HL-60 (cell line): Measurements from ENCODE around the gene TSSK2.

ENCODE experiments used
- DNase-seq, 2 experiments: peaks; one replicate each; pipeline ENCODE4 v3.0.0-alpha.2; 2010 to 2020; ENCODE audit warnings: low read depth in 1 of 2, low spot score in 1 of 2
- H3K27ac ChIP-seq: fragments of 250-450 bp; sonication (Bioruptor Pico); replicated peaks from 2 replicates; pipeline ENCODE4 v1.5.1; 2020; ENCODE audit warnings: mild to moderate bottlenecking, moderate library complexity
- H3K27me3 ChIP-seq: fragments of 250-450 bp; sonication (Bioruptor Pico); 2 replicates; pipeline ENCODE4 v1.5.1; 2021; ENCODE audit warnings: mild to moderate bottlenecking, moderate library complexity; ENCODE audit not compliant: insufficient read depth, poor library complexity, severe bottlenecking
- H3K4me3 ChIP-seq: replicated peaks from 2 replicates; pipeline ENCODE4 v1.5.1; 2011; ENCODE audit warnings: mild to moderate bottlenecking, control low read depth, low read length; ENCODE audit not compliant: insufficient read depth
- GABPA ChIP-seq: IDR thresholded peaks from 2 replicates; pipeline ENCODE4 v1.6.1; 2012; ENCODE audit warnings: low read depth
- POLR2AphosphoS5 ChIP-seq: IDR thresholded peaks from 2 replicates; pipeline ENCODE4 v1.6.1; 2012; ENCODE audit warnings: low read depth
- SPI1 ChIP-seq: IDR thresholded peaks from 2 replicates; pipeline ENCODE4 v1.6.1; 2012; ENCODE audit warnings: low read depth, mild to moderate bottlenecking, borderline replicate concordance
- TF ChIP-seq, protein P1 (sequence below): IDR thresholded peaks from 2 replicates; pipeline ENCODE4 v1.6.1; 2012; ENCODE audit warnings: low read depth; ENCODE audit not compliant: insufficient replicate concordance
- TF ChIP-seq, protein P2 (sequence below): IDR thresholded peaks from one replicate; pipeline ENCODE4 v1.5.1; 2011; ENCODE audit warnings: low read length, control low read depth, inconsistent platforms; ENCODE audit not compliant: insufficient read depth

TSSK2 gene

DNA sequence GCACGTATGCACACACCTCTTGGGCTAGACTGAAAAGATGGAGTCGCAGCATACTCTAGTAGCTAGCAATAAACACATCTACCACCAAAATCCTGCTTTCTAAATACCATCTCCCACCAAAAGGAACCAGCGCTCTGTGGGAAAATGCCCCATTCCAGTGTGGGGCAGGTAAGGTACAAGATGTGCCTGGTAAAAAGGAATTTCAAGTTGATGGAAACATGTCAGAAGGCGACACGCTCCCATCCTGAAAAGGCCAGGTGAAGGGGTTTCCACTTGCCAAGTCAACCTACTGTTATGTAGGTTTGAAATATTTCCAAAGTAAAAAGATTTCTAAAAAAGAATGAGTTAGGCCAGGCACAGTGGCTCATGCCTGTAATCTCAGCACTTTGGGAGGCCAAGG lies 17.7 kb upstream of the TSSK2 start:
- H3K27ac ChIP-seq = no peak overlapping the region
- H3K27me3 ChIP-seq = no peaks in the 10 kb centered on the region
- H3K4me3 ChIP-seq = no peak overlapping the region
- TF ChIP-seq POLR2AphosphoS5 (no peak), SPI1 (no peak), GABPA (no peak)
- TF ChIP-seq, protein P1, sequence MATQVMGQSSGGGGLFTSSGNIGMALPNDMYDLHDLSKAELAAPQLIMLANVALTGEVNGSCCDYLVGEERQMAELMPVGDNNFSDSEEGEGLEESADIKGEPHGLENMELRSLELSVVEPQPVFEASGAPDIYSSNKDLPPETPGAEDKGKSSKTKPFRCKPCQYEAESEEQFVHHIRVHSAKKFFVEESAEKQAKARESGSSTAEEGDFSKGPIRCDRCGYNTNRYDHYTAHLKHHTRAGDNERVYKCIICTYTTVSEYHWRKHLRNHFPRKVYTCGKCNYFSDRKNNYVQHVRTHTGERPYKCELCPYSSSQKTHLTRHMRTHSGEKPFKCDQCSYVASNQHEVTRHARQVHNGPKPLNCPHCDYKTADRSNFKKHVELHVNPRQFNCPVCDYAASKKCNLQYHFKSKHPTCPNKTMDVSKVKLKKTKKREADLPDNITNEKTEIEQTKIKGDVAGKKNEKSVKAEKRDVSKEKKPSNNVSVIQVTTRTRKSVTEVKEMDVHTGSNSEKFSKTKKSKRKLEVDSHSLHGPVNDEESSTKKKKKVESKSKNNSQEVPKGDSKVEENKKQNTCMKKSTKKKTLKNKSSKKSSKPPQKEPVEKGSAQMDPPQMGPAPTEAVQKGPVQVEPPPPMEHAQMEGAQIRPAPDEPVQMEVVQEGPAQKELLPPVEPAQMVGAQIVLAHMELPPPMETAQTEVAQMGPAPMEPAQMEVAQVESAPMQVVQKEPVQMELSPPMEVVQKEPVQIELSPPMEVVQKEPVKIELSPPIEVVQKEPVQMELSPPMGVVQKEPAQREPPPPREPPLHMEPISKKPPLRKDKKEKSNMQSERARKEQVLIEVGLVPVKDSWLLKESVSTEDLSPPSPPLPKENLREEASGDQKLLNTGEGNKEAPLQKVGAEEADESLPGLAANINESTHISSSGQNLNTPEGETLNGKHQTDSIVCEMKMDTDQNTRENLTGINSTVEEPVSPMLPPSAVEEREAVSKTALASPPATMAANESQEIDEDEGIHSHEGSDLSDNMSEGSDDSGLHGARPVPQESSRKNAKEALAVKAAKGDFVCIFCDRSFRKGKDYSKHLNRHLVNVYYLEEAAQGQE = no peak
- TF ChIP-seq, protein P2, sequence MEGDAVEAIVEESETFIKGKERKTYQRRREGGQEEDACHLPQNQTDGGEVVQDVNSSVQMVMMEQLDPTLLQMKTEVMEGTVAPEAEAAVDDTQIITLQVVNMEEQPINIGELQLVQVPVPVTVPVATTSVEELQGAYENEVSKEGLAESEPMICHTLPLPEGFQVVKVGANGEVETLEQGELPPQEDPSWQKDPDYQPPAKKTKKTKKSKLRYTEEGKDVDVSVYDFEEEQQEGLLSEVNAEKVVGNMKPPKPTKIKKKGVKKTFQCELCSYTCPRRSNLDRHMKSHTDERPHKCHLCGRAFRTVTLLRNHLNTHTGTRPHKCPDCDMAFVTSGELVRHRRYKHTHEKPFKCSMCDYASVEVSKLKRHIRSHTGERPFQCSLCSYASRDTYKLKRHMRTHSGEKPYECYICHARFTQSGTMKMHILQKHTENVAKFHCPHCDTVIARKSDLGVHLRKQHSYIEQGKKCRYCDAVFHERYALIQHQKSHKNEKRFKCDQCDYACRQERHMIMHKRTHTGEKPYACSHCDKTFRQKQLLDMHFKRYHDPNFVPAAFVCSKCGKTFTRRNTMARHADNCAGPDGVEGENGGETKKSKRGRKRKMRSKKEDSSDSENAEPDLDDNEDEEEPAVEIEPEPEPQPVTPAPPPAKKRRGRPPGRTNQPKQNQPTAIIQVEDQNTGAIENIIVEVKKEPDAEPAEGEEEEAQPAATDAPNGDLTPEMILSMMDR = no peak
- no peak for DNase-seq

DNA sequence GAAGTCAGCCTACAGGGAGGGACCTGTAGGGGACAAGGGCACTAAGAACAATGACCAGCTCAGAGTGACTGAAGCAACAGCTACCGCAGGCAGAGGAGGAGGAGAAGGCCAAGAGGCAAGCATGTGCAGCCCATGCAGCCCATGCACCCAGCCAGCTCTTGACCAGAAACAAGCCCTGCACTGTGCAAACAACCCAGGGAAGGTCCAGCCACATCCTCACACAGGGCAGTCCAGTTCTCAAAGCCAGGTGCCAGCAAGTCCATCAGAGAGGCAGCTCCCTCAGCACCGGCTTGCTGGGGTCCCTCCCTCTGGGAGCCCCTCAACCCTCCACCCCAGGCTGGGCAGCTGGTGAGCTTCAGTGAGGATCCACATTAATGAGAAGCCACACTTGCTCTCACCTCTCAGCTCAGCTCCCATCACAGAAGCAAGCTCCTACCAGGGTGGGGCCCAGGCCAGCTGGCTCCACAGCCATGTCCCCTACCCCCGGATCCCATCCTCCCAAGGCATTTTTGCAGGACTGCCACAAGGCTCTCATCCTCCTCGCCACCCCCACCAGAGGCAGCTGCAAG lies 16.0 kb upstream of the TSSK2 start:
- H3K27me3 ChIP-seq = no peaks in the 10 kb centered on the region
- no peak for DNase-seq
- no peak overlapping the region for H3K27ac ChIP-seq
- H3K4me3 ChIP-seq = no peak overlapping the region
- TF ChIP-seq, protein P1 = no peak
- TF ChIP-seq POLR2AphosphoS5 (no peak), SPI1 (no peak), GABPA (no peak)
- TF ChIP-seq, protein P2 = no peak

DNA sequence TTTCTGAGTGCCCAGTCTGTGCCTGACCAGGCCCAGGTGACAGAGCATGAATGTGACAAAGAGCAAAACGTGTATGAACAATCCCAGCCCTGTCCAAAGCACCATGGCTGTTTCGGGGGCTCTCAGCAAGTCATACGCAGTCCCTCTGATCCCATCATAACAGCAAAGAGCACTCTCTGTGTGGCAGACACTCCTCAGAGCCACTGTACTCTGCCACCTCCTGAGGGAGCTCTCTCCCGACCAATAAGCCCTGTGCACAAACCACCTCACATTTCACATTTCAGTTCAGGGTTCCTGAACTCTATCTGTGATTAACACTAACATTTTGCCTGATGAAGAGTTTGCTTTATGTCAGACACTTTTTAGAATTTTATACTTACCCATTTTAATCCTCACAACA lies 15.5 kb upstream of the TSSK2 start:
- TF ChIP-seq GABPA (no peak), POLR2AphosphoS5 (no peak), SPI1 (no peak)
- TF ChIP-seq, protein P1 = no peak
- TF ChIP-seq, protein P2 = no peak
- Histone ChIP-seq H3K4me3 (no peak overlapping the region), H3K27me3 (no peaks in the 10 kb centered on the region), H3K27ac (no peak overlapping the region)
- no peak for DNase-seq
